GM19463 (cell line): ENCODE results near the gene ZSCAN26.
"Not testable (repeated sequence)": the region's sequence is repeated elsewhere in the genome, so short reads cannot be mapped to it uniquely, and the experiment has no call there.

Source experiments
- ATAC-seq: cut with Tn5 transposase; IDR thresholded peaks from one replicate; pipeline ENCODE4 v1.9.1; 2021; ENCODE audit warnings: mild to moderate bottlenecking, moderate library complexity; ENCODE audit not compliant: unreplicated experiment

Gene ZSCAN26

DNA sequence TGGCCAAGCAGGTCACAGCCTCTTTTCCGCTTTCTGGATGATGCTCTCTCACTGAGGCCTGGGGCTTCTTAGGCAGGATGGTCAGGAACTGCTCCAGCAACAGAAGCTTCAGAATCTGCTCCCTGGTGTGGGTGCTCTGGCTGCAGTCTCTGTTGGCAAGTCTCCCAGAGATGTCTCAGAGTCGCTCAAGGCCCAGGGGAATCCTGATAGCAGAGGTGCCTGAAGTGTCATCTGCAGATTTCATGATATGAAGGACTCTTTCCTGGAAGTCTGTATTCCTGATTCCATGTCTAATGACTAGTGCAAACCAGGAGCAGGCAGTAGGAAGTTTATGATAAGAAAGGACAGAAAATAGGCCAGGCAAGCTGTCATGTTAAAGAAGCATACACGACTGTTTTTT lies 48.7 kb downstream of the ZSCAN26 start:
- ATAC-seq, result no peak

- not testable (repeated sequence) for ATAC-seq
Observed at GRCh38 chr6:28317866-28318265, 50.9 kb downstream of the ZSCAN26 start.

GRCh38 chr6:28322661-28323060 lies 55.7 kb downstream of the ZSCAN26 start:
- no peak for ATAC-seq

DNA sequence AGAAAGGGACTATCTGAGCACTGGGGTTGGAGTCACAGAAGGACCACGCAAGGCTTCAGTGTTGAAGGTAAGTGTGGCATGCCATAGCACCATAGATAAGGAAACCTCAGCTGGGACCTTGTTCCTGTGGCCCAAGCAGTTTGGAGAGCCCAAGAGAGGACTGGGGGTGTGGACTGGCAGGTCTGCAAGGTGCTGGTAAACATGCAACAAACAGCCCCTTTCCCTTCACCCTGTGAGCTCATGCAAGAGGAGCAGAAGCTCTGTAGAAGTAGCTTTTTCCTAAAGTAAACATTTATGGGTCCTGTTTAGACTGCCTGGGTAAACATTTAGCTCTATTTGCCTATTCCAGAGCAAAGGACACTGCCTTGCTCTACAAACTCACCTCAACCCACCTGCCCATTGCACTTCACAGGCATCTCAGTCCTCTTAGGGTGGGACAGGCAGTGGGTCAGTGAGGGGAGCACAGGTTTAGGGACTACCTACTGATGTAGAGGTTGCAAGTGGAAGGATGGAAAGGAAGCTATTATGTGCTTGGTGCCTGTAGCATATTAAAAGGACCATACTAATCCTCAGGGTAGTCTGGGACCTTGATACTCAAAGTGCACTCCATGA lies 57.0 kb downstream of the ZSCAN26 start:
- no peak for ATAC-seq

DNA sequence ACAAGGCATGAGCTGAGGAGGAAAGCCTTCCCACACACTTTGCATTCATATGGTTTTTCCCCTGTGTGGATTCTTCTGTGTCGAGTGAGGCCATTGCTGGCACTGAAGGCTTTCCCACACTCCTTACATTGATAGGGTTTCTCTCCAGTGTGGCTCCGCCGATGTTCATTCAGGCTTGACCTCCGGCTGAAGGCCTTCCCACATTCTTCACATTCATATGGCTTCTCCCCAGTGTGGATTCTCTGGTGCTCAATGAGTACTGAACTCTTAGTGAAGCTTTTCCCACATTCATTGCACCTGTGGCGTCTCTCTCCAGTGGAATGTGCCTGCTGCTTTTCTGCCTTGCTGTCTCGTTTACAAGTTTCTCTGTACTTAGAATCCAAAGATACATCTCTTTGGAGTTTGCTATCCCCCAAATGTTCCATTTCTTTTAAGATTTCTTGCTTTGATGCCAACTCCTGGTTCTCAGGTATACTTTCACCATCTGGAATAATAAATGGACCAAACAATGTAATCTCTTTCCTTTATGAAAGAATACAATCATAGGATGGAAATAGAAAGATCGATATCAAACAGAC lies 59.5 kb downstream of the ZSCAN26 start:
- no peak for ATAC-seq
